OCI-LY1 (cell line): Measurements from ENCODE around the gene ZNF816.

Source experiments
- EZH2 ChIP-seq: fragments of 200-600 bp; sonication (generic), shearing (Covaris generic); IDR thresholded peaks from 2 replicates; pipeline ENCODE4 v1.8.0; 2017; ENCODE audit warnings: borderline replicate concordance, mixed run types, mild to moderate bottlenecking, antibody characterized with exemption, low read length, moderate library complexity, mixed read lengths
- TF ChIP-seq, protein P1 (sequence below): fragments of 200-600 bp; sonication (generic), shearing (Covaris generic); IDR thresholded peaks from 2 replicates; pipeline ENCODE4 v1.5.1; 2017; ENCODE audit warnings: mild to moderate bottlenecking, antibody characterized with exemption, low read length, moderate library complexity, mixed read lengths

- TF ChIP-seq, protein P1, sequence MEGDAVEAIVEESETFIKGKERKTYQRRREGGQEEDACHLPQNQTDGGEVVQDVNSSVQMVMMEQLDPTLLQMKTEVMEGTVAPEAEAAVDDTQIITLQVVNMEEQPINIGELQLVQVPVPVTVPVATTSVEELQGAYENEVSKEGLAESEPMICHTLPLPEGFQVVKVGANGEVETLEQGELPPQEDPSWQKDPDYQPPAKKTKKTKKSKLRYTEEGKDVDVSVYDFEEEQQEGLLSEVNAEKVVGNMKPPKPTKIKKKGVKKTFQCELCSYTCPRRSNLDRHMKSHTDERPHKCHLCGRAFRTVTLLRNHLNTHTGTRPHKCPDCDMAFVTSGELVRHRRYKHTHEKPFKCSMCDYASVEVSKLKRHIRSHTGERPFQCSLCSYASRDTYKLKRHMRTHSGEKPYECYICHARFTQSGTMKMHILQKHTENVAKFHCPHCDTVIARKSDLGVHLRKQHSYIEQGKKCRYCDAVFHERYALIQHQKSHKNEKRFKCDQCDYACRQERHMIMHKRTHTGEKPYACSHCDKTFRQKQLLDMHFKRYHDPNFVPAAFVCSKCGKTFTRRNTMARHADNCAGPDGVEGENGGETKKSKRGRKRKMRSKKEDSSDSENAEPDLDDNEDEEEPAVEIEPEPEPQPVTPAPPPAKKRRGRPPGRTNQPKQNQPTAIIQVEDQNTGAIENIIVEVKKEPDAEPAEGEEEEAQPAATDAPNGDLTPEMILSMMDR = no peak
- no peak for TF ChIP-seq EZH2
These were observed 35.3 kb upstream of the ZNF816 start for GRCh38 chr19:52997975-52998374.
